ENCODE data around the gene FAN1. TPM values are rescaled to one million over a fixed set of nuclear protein-coding genes. Genes with fewer than 3 reads are reported as not detected.

The FAN1 gene
- total and polyA plus RNA-seq, 2 of the 13 experiments (the other 11 are each of a cell fraction or from before 2014, with no cell fraction given): 10.8 to 20.1 TPM

DNA sequence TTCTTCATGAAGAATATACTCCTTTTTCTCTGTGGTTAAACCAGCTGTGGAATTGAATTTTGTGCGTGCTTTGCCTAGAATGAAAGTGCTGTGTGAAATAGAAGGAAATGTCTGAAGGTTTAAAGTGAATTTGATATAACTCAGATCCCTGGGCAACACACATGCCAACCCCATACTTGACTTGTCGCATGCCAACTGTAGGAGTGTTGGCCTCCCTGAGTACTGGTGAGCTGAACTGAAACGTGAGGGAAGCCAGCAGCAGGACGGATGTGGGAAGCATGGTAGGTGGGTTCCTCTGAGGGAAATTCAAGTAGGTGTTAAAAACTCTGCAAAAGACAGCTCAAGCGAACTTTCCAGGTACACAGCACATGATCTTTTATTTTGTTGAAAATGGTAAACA lies 14.7 kb downstream of the FAN1 start:
- H3K9me3 ChIP-seq (ENCODE audit: low read length): no peaks in the 10 kb centered on the region
- in situ Hi-C loops (cut with HindIII; ENCODE audit: extremely low pct_ligation_motif_present, low pct_unique_long_range_greater_than_20kb) (no loop called here), intact Hi-C loops (cut with micrococcal nuclease; ENCODE audit: unreplicated experiment) (no loop called here)
- TF ChIP-seq, protein P1, sequence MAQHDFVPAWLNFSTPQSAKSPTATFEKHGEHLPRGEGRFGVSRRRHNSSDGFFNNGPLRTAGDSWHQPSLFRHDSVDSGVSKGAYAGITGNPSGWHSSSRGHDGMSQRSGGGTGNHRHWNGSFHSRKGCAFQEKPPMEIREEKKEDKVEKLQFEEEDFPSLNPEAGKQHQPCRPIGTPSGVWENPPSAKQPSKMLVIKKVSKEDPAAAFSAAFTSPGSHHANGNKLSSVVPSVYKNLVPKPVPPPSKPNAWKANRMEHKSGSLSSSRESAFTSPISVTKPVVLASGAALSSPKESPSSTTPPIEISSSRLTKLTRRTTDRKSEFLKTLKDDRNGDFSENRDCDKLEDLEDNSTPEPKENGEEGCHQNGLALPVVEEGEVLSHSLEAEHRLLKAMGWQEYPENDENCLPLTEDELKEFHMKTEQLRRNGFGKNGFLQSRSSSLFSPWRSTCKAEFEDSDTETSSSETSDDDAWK (CRISPR knock-in tag; IDR thresholded peaks at IDR 0.05): no peak
- TF ChIP-seq RBAK (CRISPR knock-in tag; IDR thresholded peaks at IDR 0.05) (no peak), SIN3A (IDR thresholded peaks at IDR 0.05; ENCODE audit: borderline replicate concordance, low read depth, low read length) (no peak), ZNF136 (CRISPR knock-in tag; IDR thresholded peaks at IDR 0.05; ENCODE audit: low read depth) (no peak), ZNF446 (CRISPR knock-in tag; IDR thresholded peaks at IDR 0.05) (no peak), KAT7 (CRISPR knock-in tag; IDR thresholded peaks at IDR 0.05; ENCODE audit: borderline replicate concordance) (no peak), ERF (CRISPR knock-in tag; IDR thresholded peaks at IDR 0.05) (no peak)
- no peak for FAIRE-seq
- no peak overlapping the region for H3K4me3 ChIP-seq (replicated peaks in 1 of 3; ENCODE audit: insufficient read depth in 1 of 3, low read depth in 2 of 3, low read length in 3 of 3)
- no peak overlapping the region for H3K27ac ChIP-seq (ENCODE audit: extremely low read length, insufficient read depth, low read length)
- H4K20me1 ChIP-seq (ENCODE audit: insufficient read depth, low read length): no peaks in the 10 kb centered on the region
- no peak overlapping the region for H3K9ac ChIP-seq (ENCODE audit: insufficient read depth, low read depth, low read length)
- no TSS peak for BruUV-seq (replicated peaks)
- ChIA-PET POLR2A (no interaction called here), CTCF (ENCODE audit: low intra/inter-chr PET ratio, low total read pairs) (no interaction called here)
- no peak for DNase-seq (ENCODE audit: low spot score)
- no peak overlapping the region for H3K4me2 ChIP-seq (ENCODE audit: low read depth, low read length)
- no peaks in the 10 kb centered on the region for H3K79me2 ChIP-seq (ENCODE audit: insufficient read depth, low read length)
- 98% methylated on average over 5 of the region's 5 CpGs for WGBS (ENCODE audit: low lambda C conversion rate)
- no peak overlapping the region for H2AFZ ChIP-seq (ENCODE audit: low read length)
- H3K27me3 ChIP-seq (ENCODE audit: control insufficient read depth in 1 of 2, insufficient read depth in 2 of 2, low read length in 2 of 2): no peaks in the 10 kb centered on the region
- no peaks in the 10 kb centered on the region for H3K4me1 ChIP-seq (ENCODE audit: insufficient read depth, low read length)
- ATAC-seq: no peak
- peaks cover 10 to 66% of the 10 kb centered on the region in 2 experiments for H3K36me3 ChIP-seq (replicated peaks in 1 of 2; ENCODE audit: control insufficient read depth in 1 of 2, insufficient read depth in 2 of 2, low read length in 2 of 2)

DNA sequence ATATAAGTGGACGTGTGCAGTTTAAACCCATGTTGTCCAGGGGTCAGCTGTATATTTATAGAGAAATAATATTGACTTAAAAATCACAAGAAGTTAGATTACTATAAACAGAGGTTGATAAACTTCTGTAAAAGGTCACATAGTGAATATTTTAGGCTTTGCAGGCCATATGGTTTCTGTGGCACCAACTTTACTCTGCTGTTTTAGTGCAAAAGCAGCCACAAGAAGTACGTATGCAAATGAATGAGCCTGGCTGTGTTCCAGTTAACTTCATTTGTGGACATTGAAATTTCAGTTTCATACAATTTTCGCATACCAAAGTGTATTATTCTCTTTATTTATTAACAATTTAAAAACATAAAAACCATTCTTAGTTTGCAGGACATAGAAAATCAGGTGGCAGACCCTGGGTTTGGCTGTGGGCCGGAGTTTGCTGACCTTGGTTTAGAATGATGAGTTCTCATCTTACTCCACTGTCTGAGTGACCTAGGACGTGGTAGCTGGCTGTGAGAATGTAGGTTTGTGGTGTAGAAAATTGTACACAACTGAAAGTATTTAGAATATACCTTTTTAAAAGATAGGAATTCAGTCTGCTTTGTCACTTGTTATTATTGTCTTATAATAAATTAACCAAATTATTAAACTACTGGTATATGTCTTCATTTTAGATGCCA lies 16.3 kb downstream of the FAN1 start:
- FAIRE-seq: no peak
- Histone ChIP-seq H3K36me3 (replicated peaks in 1 of 2; ENCODE audit: control insufficient read depth in 1 of 2, insufficient read depth in 2 of 2, low read length in 2 of 2) (peaks cover 14 to 70% of the 10 kb centered on the region in 2 experiments), H3K27ac (ENCODE audit: extremely low read length, insufficient read depth, low read length) (no peak overlapping the region), H2AFZ (ENCODE audit: low read length) (no peak overlapping the region), H3K4me2 (ENCODE audit: low read depth, low read length) (no peak overlapping the region), H3K4me1 (ENCODE audit: insufficient read depth, low read length) (no peaks in the 10 kb centered on the region), H3K4me3 (replicated peaks in 1 of 3; ENCODE audit: insufficient read depth in 1 of 3, low read depth in 2 of 3, low read length in 3 of 3) (no peak overlapping the region), H3K27me3 (ENCODE audit: control insufficient read depth in 1 of 2, insufficient read depth in 2 of 2, low read length in 2 of 2) (no peaks in the 10 kb centered on the region), H3K79me2 (ENCODE audit: insufficient read depth, low read length) (no peaks in the 10 kb centered on the region), H3K9me3 (ENCODE audit: low read length) (no peaks in the 10 kb centered on the region), H3K9ac (ENCODE audit: insufficient read depth, low read depth, low read length) (no peak overlapping the region), H4K20me1 (ENCODE audit: insufficient read depth, low read length) (no peaks in the 10 kb centered on the region)
- BruUV-seq (replicated peaks): no TSS peak
- DNase-seq (ENCODE audit: low spot score): no peak
- in situ Hi-C loops (cut with HindIII; ENCODE audit: extremely low pct_ligation_motif_present, low pct_unique_long_range_greater_than_20kb) (no loop called here), intact Hi-C loops (cut with micrococcal nuclease; ENCODE audit: unreplicated experiment) (no loop called here)
- WGBS (ENCODE audit: low lambda C conversion rate): 96% methylated on average over 5 of the region's 5 CpGs
- ChIA-PET POLR2A (no interaction called here), CTCF (ENCODE audit: low intra/inter-chr PET ratio, low total read pairs) (no interaction called here)
- ATAC-seq: no peak
- no peak for TF ChIP-seq REXO4 (CRISPR knock-in tag; IDR thresholded peaks at IDR 0.05; ENCODE audit: borderline replicate concordance)
- TF ChIP-seq, protein P2, sequence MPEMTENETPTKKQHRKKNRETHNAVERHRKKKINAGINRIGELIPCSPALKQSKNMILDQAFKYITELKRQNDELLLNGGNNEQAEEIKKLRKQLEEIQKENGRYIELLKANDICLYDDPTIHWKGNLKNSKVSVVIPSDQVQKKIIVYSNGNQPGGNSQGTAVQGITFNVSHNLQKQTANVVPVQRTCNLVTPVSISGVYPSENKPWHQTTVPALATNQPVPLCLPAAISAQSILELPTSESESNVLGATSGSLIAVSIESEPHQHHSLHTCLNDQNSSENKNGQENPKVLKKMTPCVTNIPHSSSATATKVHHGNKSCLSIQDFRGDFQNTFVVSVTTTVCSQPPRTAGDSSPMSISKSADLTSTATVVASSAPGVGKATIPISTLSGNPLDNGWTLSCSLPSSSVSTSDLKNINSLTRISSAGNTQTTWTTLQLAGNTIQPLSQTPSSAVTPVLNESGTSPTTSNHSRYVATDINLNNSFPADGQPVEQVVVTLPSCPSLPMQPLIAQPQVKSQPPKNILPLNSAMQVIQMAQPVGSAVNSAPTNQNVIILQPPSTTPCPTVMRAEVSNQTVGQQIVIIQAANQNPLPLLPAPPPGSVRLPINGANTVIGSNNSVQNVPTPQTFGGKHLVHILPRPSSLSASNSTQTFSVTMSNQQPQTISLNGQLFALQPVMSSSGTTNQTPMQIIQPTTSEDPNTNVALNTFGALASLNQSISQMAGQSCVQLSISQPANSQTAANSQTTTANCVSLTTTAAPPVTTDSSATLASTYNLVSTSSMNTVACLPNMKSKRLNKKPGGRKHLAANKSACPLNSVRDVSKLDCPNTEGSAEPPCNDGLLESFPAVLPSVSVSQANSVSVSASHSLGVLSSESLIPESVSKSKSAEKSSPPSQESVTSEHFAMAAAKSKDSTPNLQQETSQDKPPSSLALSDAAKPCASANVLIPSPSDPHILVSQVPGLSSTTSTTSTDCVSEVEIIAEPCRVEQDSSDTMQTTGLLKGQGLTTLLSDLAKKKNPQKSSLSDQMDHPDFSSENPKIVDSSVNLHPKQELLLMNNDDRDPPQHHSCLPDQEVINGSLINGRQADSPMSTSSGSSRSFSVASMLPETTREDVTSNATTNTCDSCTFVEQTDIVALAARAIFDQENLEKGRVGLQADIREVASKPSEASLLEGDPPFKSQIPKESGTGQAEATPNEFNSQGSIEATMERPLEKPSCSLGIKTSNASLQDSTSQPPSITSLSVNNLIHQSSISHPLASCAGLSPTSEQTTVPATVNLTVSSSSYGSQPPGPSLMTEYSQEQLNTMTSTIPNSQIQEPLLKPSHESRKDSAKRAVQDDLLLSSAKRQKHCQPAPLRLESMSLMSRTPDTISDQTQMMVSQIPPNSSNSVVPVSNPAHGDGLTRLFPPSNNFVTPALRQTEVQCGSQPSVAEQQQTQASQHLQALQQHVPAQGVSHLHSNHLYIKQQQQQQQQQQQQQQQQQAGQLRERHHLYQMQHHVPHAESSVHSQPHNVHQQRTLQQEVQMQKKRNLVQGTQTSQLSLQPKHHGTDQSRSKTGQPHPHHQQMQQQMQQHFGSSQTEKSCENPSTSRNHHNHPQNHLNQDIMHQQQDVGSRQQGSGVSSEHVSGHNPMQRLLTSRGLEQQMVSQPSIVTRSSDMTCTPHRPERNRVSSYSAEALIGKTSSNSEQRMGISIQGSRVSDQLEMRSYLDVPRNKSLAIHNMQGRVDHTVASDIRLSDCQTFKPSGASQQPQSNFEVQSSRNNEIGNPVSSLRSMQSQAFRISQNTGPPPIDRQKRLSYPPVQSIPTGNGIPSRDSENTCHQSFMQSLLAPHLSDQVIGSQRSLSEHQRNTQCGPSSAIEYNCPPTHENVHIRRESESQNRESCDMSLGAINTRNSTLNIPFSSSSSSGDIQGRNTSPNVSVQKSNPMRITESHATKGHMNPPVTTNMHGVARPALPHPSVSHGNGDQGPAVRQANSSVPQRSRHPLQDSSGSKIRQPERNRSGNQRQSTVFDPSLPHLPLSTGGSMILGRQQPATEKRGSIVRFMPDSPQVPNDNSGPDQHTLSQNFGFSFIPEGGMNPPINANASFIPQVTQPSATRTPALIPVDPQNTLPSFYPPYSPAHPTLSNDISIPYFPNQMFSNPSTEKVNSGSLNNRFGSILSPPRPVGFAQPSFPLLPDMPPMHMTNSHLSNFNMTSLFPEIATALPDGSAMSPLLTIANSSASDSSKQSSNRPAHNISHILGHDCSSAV (CRISPR knock-in tag; IDR thresholded peaks at IDR 0.05; ENCODE audit: borderline replicate concordance): no peak
